HepG2 (cell line): Measurements from ENCODE around the gene GRK5. TPM values are rescaled to one million over a fixed set of nuclear protein-coding genes. Genes with fewer than 3 reads are reported as not detected.

Experiments
- CEBPZ ChIP-seq: IDR thresholded peaks from 2 replicates; pipeline ENCODE4 v1.6.1; 2012; ENCODE audit warnings: low read length, improper control_type of control experiment
- FOSL1 ChIP-seq: sonication (generic); formaldehyde crosslinking; IDR thresholded peaks from 2 replicates; pipeline ENCODE4 v1.9.0; 2021; ENCODE audit warnings: missing genetic modification reagents, borderline replicate concordance
- ZSCAN21 ChIP-seq: sonication (generic); formaldehyde crosslinking; IDR thresholded peaks from 2 replicates; pipeline ENCODE4 v1.8.0; 2022; ENCODE audit warnings: mild to moderate bottlenecking, missing genetic modification reagents, moderate library complexity, borderline replicate concordance
- polyA plus RNA-seq, 8 experiments: library from polyadenylated mRNA; depleted of rRNA in 3 of 8; stranded (reverse) in 7 of 8; unstranded in 1 of 8; fragments of >200 nt; fragmentation: Illumina TruSeq in 4 of 8; extraction: Trizol in 4 of 8; gene quantifications; 2 replicates each; pipeline versions ENCODE4 v1.2.1 to v1.2.3, GENCODE V29; 2011 to 2016; ENCODE audit warnings: low read depth in 4 of 8, missing spikeins in 1 of 8, mixed read lengths in 1 of 8; ENCODE audit not compliant: insufficient read depth in 1 of 8
- total RNA-seq, 5 experiments: library from RNA; depleted of rRNA; stranded (reverse); fragments of >200 nt; fragmentation: Illumina TruSeq; extraction: Trizol; gene quantifications; 2 replicates each; pipeline ENCODE4 v1.2.3, GENCODE V29; 2016; ENCODE audit warnings: low read depth in 1 of 5
- TF ChIP-seq, protein P1 (sequence below): sonication (generic); formaldehyde crosslinking; IDR thresholded peaks from 2 replicates; pipeline ENCODE4 v1.4.0; 2020; ENCODE audit warnings: missing genetic modification reagents, borderline replicate concordance
- TF ChIP-seq, protein P2 (sequence below): sonication (generic); formaldehyde crosslinking; IDR thresholded peaks from 2 replicates; pipeline ENCODE4 v1.4.0; 2020; ENCODE audit warnings: missing genetic modification reagents
- TF ChIP-seq, protein P3 (sequence below): IDR thresholded peaks from 2 replicates; pipeline ENCODE4 v1.6.1; 2016; ENCODE audit warnings: mild to moderate bottlenecking, missing biosample characterization, missing genetic modification reagents
- TF ChIP-seq, protein P4 (sequence below): sonication (generic); formaldehyde crosslinking; IDR thresholded peaks from 2 replicates; pipeline ENCODE4 v1.5.0; 2020; ENCODE audit warnings: mild to moderate bottlenecking, missing genetic modification reagents, borderline replicate concordance
- TF ChIP-seq, protein P5 (sequence below): IDR thresholded peaks from 2 replicates; pipeline ENCODE4 v1.6.1; 2016; ENCODE audit warnings: missing compliant biosample characterization, missing genetic modification reagents, borderline replicate concordance

GRK5 gene
- total and polyA plus RNA-seq, 2 of the 13 experiments (the other 11 are each of a cell fraction or from before 2014, with no cell fraction given), result 10.4 to 12.6 TPM

DNA sequence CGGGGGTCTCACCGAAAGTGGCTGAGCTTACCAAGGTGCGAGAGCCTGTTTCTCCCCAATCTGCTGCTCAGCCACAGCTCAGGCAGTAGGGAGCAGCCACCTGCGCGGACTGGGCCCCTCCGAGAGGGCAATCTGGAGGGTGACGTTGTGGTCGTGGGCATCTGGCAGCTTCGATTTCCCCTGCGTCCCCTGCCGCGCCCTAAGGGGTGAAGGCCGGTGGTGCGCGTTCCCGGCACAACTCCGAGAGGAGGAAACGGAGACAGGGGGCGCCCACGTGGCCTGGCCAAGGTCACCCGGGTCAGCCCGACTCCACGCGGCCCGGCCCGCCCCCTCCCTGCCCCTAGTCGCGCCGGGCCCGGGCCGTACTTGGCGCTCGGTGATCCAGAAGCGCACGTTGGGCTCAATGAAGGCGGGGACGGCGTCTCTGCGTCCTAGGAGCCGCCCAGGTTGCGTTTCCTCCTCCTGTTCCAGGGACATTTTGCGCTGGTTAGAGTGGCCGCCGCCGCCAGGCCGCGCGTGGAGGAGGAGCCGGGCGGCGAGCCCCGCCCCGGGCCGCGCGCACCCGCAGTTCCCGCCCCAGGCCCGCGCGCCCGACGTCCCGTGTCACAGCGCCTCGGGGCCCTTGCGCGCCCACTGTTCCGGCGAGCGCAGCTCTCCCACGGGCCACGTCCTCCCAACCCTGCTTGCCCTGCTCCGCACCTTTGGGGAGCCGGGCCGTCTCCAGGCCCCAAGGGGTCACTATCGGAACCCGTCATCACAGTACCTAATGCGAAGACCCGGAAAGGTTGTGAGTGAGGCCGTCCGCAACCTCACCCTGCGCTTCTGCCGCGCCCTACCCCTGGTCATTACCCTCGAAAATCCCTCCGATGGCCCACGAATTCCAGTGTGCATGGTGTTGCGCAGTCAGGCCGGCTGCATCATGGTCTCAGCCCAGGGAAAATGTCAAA is 41.9 kb upstream of the GRK5 start, which contains the start of gene SFXN4 (continued):
- TF ChIP-seq, protein P1, sequence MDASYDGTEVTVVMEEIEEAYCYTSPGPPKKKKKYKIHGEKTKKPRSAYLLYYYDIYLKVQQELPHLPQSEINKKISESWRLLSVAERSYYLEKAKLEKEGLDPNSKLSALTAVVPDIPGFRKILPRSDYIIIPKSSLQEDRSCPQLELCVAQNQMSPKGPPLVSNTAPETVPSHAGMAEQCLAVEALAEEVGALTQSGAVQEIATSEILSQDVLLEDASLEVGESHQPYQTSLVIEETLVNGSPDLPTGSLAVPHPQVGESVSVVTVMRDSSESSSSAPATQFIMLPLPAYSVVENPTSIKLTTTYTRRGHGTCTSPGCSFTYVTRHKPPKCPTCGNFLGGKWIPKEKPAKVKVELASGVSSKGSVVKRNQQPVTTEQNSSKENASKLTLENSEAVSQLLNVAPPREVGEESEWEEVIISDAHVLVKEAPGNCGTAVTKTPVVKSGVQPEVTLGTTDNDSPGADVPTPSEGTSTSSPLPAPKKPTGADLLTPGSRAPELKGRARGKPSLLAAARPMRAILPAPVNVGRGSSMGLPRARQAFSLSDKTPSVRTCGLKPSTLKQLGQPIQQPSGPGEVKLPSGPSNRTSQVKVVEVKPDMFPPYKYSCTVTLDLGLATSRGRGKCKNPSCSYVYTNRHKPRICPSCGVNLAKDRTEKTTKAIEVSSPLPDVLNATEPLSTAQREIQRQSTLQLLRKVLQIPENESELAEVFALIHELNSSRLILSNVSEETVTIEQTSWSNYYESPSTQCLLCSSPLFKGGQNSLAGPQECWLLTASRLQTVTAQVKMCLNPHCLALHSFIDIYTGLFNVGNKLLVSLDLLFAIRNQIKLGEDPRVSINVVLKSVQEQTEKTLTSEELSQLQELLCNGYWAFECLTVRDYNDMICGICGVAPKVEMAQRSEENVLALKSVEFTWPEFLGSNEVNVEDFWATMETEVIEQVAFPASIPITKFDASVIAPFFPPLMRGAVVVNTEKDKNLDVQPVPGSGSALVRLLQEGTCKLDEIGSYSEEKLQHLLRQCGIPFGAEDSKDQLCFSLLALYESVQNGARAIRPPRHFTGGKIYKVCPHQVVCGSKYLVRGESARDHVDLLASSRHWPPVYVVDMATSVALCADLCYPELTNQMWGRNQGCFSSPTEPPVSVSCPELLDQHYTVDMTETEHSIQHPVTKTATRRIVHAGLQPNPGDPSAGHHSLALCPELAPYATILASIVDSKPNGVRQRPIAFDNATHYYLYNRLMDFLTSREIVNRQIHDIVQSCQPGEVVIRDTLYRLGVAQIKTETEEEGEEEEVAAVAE (CRISPR knock-in tag), result no peak
- TF ChIP-seq CEBPZ (no peak), ZSCAN21 (peak; percentile 39; the same call in 1 of the 2 replicates), FOSL1 (CRISPR knock-in tag) (no peak)
- TF ChIP-seq, protein P2, sequence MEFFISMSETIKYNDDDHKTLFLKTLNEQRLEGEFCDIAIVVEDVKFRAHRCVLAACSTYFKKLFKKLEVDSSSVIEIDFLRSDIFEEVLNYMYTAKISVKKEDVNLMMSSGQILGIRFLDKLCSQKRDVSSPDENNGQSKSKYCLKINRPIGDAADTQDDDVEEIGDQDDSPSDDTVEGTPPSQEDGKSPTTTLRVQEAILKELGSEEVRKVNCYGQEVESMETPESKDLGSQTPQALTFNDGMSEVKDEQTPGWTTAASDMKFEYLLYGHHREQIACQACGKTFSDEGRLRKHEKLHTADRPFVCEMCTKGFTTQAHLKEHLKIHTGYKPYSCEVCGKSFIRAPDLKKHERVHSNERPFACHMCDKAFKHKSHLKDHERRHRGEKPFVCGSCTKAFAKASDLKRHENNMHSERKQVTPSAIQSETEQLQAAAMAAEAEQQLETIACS (CRISPR knock-in tag), result peak; percentile 96
- TF ChIP-seq, protein P3, sequence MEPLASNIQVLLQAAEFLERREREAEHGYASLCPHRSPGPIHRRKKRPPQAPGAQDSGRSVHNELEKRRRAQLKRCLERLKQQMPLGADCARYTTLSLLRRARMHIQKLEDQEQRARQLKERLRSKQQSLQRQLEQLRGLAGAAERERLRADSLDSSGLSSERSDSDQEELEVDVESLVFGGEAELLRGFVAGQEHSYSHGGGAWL (CRISPR knock-in tag), result peak; percentile 95
- TF ChIP-seq, protein P4, sequence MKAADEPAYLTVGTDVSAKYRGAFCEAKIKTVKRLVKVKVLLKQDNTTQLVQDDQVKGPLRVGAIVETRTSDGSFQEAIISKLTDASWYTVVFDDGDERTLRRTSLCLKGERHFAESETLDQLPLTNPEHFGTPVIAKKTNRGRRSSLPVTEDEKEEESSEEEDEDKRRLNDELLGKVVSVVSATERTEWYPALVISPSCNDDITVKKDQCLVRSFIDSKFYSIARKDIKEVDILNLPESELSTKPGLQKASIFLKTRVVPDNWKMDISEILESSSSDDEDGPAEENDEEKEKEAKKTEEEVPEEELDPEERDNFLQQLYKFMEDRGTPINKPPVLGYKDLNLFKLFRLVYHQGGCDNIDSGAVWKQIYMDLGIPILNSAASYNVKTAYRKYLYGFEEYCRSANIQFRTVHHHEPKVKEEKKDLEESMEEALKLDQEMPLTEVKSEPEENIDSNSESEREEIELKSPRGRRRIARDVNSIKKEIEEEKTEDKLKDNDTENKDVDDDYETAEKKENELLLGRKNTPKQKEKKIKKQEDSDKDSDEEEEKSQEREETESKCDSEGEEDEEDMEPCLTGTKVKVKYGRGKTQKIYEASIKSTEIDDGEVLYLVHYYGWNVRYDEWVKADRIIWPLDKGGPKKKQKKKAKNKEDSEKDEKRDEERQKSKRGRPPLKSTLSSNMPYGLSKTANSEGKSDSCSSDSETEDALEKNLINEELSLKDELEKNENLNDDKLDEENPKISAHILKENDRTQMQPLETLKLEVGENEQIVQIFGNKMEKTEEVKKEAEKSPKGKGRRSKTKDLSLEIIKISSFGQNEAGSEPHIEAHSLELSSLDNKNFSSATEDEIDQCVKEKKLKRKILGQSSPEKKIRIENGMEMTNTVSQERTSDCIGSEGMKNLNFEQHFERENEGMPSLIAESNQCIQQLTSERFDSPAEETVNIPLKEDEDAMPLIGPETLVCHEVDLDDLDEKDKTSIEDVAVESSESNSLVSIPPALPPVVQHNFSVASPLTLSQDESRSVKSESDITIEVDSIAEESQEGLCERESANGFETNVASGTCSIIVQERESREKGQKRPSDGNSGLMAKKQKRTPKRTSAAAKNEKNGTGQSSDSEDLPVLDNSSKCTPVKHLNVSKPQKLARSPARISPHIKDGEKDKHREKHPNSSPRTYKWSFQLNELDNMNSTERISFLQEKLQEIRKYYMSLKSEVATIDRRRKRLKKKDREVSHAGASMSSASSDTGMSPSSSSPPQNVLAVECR (CRISPR knock-in tag), result peak; percentile 89
- TF ChIP-seq, protein P5, sequence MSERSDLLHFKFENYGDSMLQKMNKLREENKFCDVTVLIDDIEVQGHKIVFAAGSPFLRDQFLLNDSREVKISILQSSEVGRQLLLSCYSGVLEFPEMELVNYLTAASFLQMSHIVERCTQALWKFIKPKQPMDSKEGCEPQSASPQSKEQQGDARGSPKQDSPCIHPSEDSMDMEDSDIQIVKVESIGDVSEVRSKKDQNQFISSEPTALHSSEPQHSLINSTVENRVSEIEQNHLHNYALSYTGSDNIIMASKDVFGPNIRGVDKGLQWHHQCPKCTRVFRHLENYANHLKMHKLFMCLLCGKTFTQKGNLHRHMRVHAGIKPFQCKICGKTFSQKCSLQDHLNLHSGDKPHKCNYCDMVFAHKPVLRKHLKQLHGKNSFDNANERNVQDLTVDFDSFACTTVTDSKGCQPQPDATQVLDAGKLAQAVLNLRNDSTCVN (CRISPR knock-in tag), result peak; percentile 41; the same call in 1 of the 2 replicates
